Sigmoid colon (tissue), 4 donors: ENCODE measurements around the gene SLC26A8.

ENCODE experiments used
- CTCF ChIP-seq, 4 experiments: fragments of 450-650 bp in 3 of 4; fragments of 200-600 bp in 1 of 4; IDR thresholded peaks; one replicate each; pipeline ENCODE4 v1.5.1; 2016 to 2019; ENCODE audit warnings: antibody characterized with exemption in 4 of 4, mild to moderate bottlenecking in 3 of 4, moderate library complexity in 2 of 4
- EP300 ChIP-seq, 4 donors: sonication (generic); formaldehyde crosslinking; IDR thresholded peaks; one replicate each; pipeline ENCODE4 v1.6.1; 2017; ENCODE audit warnings: antibody characterized with exemption in 4 of 4
- POLR2A ChIP-seq, 2 donors: fragments of 450-650 bp; IDR thresholded peaks; one replicate each; pipeline ENCODE4 v1.6.1; 2016; ENCODE audit warnings: antibody characterized with exemption in 2 of 2, mild to moderate bottlenecking in 2 of 2, moderate library complexity in 2 of 2
- POLR2AphosphoS5 ChIP-seq, 4 donors: sonication (generic); formaldehyde crosslinking; IDR thresholded peaks; one replicate each; pipeline ENCODE4 v1.6.1; 2017; ENCODE audit warnings: antibody characterized with exemption in 4 of 4

DNA sequence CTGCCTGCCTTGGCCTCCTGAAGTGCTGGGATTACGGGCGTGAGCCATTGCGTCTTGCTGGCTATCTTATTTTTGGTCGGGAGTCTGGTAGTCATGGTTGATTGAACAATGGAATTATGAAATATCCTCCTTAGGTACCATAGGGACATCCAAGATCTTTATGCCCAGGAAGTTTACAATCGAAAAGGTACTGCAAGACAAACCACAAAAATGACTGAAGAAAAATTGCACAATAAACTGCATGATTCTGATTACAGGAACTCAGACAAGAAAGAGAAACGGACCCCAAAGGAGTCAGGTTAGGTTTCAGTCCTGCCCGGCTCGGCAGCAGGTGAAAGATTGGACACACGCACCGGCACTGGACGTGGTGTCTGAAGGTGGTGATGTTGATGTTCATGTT, 5.3 kb downstream of the SLC26A8 start:
- TF ChIP-seq EP300 (IDR thresholded peaks at IDR 0.05) (no peak), CTCF (IDR thresholded peaks at IDR 0.05) (no peak), POLR2A (IDR thresholded peaks at IDR 0.05) (no peak), POLR2AphosphoS5 (IDR thresholded peaks at IDR 0.05) (no peak)
